ENCODE measurements around the gene TMEM237. TPM values are rescaled to one million over a fixed set of nuclear protein-coding genes. Genes with fewer than 3 reads are reported as not detected.

The TMEM237 gene
- total RNA-seq, 4 donors from 2014 or later: 39.1 to 69.4 (median 47.9) TPM

DNA sequence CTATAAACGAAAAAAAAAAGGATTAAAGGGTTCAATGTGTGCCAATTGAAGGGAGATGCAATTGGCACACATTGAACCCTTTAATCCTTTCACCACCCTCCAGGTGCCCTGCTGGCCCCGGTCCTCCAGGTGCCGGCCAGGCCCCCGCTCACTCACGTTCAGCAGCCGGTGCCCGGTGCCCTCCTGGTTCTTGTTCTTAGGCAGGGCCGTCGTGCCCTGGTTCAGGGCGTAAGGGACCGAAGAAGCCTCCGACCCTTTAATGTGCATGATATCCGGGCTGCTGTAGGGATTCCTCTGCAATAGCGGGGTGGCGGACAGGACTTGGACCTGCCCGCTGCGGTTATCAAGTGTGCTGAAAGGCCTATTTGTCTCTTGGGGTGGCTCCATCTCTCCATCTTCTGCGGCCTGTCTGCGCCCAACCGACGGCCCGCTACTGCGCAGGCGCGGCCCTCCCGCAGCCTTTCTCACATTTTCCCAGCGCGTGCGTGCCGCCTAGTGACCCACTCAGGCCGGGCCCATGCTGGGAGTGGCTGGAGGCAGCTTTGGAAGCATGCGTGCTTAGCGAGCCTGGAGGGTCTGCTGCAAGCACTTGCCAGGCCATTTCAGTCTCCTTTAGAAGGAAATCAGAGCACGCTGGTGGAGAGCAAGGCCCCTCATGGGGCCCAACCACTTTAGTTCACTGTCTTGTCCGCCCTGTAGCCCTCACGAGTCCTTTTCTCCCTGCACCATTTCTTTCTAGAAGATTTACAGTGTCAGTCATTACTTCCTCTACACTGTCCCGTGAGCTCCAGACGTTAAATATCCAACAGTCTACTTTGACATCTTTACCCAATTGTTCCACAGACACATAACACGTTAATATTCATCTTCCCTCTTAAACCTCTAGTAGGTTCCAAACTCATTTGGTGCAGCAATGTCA lies 24.3 kb downstream of the TMEM237 start:
- TF ChIP-seq CTCF (IDR thresholded peaks at IDR 0.05) (no peak), POLR2A (IDR thresholded peaks at IDR 0.05) (no peak)
- peak; percentile 21 to 85 for DNase-seq (ENCODE audit: low spot score in 2 of 2)
- 44 to 53% methylated on average over 39 of the region's 39 CpGs for WGBS, 2 donors
- intact Hi-C loops (cut with DNase I; ENCODE audit: low total_unique reads): no loop called here
- H3K4me3 ChIP-seq (ENCODE audit: low read depth, poor library complexity, severe bottlenecking): no peak overlapping the region

GRCh38 chr2:201608021-201608420 lies 35.3 kb downstream of the TMEM237 start:
- 71 to 85% methylated on average over 1 of the region's 1 CpG for WGBS, 2 donors
- H3K4me3 ChIP-seq (ENCODE audit: low read depth, poor library complexity, severe bottlenecking): no peak overlapping the region
- no peak for DNase-seq (ENCODE audit: low spot score in 2 of 2)
- no peak for TF ChIP-seq CTCF (IDR thresholded peaks at IDR 0.05)
- TF ChIP-seq POLR2A (IDR thresholded peaks at IDR 0.05): no peak
- intact Hi-C loops (cut with DNase I; ENCODE audit: low total_unique reads): no loop called here

DNA sequence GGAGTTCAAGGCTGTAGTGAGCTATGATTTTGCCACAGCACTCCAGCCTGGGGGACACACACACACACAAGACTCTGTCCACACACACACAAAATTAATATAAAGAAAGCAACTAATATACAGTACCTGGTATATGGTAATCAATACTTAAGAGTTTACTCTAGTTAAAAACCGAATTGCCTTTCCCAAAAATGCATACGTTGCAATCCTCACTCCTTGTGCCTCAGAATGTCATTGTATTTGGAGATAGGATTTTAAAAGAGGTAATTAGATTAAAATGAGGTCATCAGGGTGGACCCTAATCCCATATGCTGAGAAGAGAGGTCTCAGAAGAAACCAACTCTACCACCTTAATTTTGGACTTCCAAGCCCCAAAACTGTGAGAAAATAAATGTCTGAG lies 35.7 kb downstream of the TMEM237 start:
- 76 to 83% methylated on average over 2 of the region's 2 CpGs for WGBS, 2 donors
- TF ChIP-seq CTCF (IDR thresholded peaks at IDR 0.05) (no peak), POLR2A (IDR thresholded peaks at IDR 0.05) (no peak)
- no peak overlapping the region for H3K4me3 ChIP-seq (ENCODE audit: low read depth, poor library complexity, severe bottlenecking)
- no peak for DNase-seq (ENCODE audit: low spot score in 2 of 2)
- intact Hi-C loops (cut with DNase I; ENCODE audit: low total_unique reads): no loop called here

DNA sequence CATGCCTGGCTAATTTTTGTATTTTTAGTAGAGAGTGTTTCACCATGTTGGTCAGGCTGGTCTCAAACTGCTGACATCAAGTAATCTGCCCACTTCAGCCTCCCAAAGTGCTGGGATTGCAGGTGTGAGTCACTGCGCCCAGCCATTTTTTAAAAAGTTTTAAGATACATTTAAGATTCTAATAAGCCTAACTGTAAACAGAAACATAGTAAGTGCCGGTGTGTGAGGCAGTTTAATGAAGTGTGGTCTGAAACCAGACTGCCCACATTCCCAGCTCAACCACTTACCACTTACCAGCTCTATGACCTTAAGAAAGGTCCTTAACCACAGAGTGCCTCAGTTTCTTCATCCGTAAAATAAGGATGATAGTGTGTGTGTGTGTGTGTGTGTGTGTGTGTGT lies 42.4 kb downstream of the TMEM237 start:
- TF ChIP-seq CTCF (IDR thresholded peaks at IDR 0.05) (no peak), POLR2A (IDR thresholded peaks at IDR 0.05) (no peak)
- no peak overlapping the region for H3K4me3 ChIP-seq (ENCODE audit: low read depth, poor library complexity, severe bottlenecking)
- DNase-seq (ENCODE audit: low spot score in 2 of 2): no peak
- WGBS, 2 donors: 85 to 93% methylated on average over 3 of the region's 3 CpGs
- intact Hi-C loops (cut with DNase I; ENCODE audit: low total_unique reads): no loop called here

DNA sequence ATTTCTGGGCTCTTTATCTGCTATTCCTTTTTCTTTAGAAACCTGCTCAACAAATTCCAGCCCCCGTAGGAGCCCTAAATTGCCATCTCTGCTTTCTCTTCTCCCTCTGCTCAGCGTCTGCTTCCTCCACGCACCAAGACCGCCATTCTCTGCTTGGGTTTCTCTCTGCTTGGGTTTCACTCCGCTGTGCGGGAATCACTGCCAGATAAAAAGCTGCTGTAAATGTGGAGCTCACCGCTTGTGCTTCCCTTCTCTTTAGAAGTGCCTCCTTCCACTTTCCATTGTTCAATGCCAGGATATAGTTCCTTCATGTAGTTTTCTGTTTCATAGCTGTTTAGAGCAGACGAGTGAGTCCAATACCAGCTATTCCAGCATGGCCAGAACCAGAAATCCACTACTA lies 45.9 kb downstream of the TMEM237 start:
- intact Hi-C loops (cut with DNase I; ENCODE audit: low total_unique reads): no loop called here
- DNase-seq (ENCODE audit: low spot score in 2 of 2): no peak
- TF ChIP-seq CTCF (IDR thresholded peaks at IDR 0.05) (no peak), POLR2A (IDR thresholded peaks at IDR 0.05) (no peak)
- 60 to 61% methylated on average over 8 of the region's 8 CpGs for WGBS, 2 donors
- no peak overlapping the region for H3K4me3 ChIP-seq (ENCODE audit: low read depth, poor library complexity, severe bottlenecking)

Data from lower leg skin (tissue), 4 donors.